Suprapubic skin (tissue), 4 donors: ENCODE measurements around the gene MFN2. TPM values are rescaled to one million over a fixed set of nuclear protein-coding genes. Genes with fewer than 3 reads are reported as not detected.
"Not testable (repeated sequence)": the region's sequence is repeated elsewhere in the genome, so short reads cannot be mapped to it uniquely, and the experiment has no call there.

ENCODE experiments used
- DNase-seq, 2 donors: peaks; one replicate each; pipeline ENCODE4 v3.0.0-alpha.2; 2019; ENCODE audit warnings: low spot score in 2 of 2
- H3K27ac ChIP-seq: fragments of 200-600 bp; sonication (generic); one replicate; pipeline ENCODE4 v1.5.1; 2019
- H3K27me3 ChIP-seq: fragments of 200-600 bp; sonication (generic); one replicate; pipeline ENCODE4 v1.5.1; 2019
- H3K36me3 ChIP-seq: fragments of 200-600 bp; sonication (generic); one replicate; pipeline ENCODE4 v1.5.1; 2019
- H3K4me1 ChIP-seq: fragments of 200-600 bp; sonication (generic); one replicate; pipeline ENCODE4 v1.5.1; 2019
- H3K4me3 ChIP-seq: fragments of 200-600 bp; sonication (generic); one replicate; pipeline ENCODE4 v1.5.1; 2019; ENCODE audit warnings: mild to moderate bottlenecking
- H3K9me3 ChIP-seq: fragments of 200-600 bp; sonication (generic); one replicate; pipeline ENCODE4 v1.5.1; 2019
- CTCF ChIP-seq, 2 donors: fragments of 200-600 bp in 1 of 2; fragments of 450-650 bp in 1 of 2; sonication (generic) in 1 of 2; IDR thresholded peaks; one replicate each; pipeline ENCODE4 v1.5.1; 2016 to 2019; ENCODE audit warnings: antibody characterized with exemption in 2 of 2, mild to moderate bottlenecking in 1 of 2, moderate library complexity in 1 of 2
- EP300 ChIP-seq: sonication (generic); formaldehyde crosslinking; IDR thresholded peaks from one replicate; pipeline ENCODE4 v1.6.1; 2017; ENCODE audit warnings: antibody characterized with exemption
- POLR2A ChIP-seq, 2 donors: fragments of 450-650 bp; IDR thresholded peaks; one replicate each; pipeline ENCODE4 v1.6.1; 2017; ENCODE audit warnings: antibody characterized with exemption in 2 of 2, mild to moderate bottlenecking in 2 of 2, moderate library complexity in 2 of 2
- POLR2AphosphoS5 ChIP-seq, 3 donors: sonication (generic); formaldehyde crosslinking; IDR thresholded peaks; one replicate each; pipeline ENCODE4 v1.6.1; 2017; ENCODE audit warnings: antibody characterized with exemption in 3 of 3
- WGBS: methylation state at CpG from one replicate; pipeline ENCODE4 v1.1.5; 2018; 5-methylcytosine and 5-hydroxymethylcytosine counted together
- total RNA-seq, 4 donors: library from RNA; depleted of rRNA; stranded (reverse); fragments of >200 nt; gene quantifications; one replicate each; pipeline ENCODE4 v1.1.0, GENCODE V29; 2016

The MFN2 gene
- total RNA-seq, 4 donors from 2014 or later: 106 to 146 (median 124) TPM

DNA sequence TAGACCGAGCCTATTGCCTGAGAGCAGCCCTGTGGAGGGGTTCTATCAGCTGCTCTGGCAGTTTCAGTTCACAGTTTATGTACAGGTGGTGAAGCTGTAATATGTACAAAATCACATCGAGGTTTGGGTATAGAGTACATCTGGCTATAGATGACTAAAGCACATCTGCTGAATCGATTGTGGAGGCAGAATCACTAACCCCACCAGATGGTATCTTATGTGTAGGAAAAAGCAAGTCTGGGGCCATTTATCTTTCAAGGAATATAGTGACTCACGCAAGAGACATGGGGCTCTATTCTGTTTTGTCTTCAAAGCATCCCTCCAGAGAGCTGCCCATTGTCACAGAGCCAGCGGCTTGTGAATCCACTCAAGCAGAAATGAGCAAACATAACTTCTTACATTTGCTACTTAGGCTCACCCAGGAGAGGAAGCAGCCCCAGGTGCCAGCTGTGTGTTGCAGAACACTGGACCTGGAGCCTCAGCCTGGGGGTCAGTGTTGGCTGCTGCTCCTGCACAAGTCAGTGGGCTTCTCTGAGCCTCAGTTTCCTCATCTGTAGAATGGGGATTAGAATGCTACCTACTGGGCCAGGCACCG, 60.3 kb downstream of the MFN2 start:
- Histone ChIP-seq H3K27ac (no peak overlapping the region), H3K9me3 (no peaks in the 10 kb centered on the region), H3K36me3 (no peaks in the 10 kb centered on the region), H3K27me3 (no peaks in the 10 kb centered on the region), H3K4me3 (no peak overlapping the region), H3K4me1 (no peaks in the 10 kb centered on the region)
- TF ChIP-seq EP300 (no peak), POLR2A (IDR thresholded peaks at IDR 0.05) (no peak), POLR2AphosphoS5 (IDR thresholded peaks at IDR 0.05) (no peak), CTCF (IDR thresholded peaks at IDR 0.05) (no peak)
- DNase-seq: no peak
- WGBS: 65% methylated on average over 5 of the region's 6 CpGs

GRCh38 chr1:12044187-12044877, 64.1 kb downstream of the MFN2 start:
- not testable (repeated sequence) for H3K9me3 ChIP-seq, H3K27ac ChIP-seq, H3K4me3 ChIP-seq, H3K36me3 ChIP-seq, H3K27me3 ChIP-seq, DNase-seq, H3K4me1 ChIP-seq
- 74% methylated on average over 15 of the region's 15 CpGs for WGBS

DNA sequence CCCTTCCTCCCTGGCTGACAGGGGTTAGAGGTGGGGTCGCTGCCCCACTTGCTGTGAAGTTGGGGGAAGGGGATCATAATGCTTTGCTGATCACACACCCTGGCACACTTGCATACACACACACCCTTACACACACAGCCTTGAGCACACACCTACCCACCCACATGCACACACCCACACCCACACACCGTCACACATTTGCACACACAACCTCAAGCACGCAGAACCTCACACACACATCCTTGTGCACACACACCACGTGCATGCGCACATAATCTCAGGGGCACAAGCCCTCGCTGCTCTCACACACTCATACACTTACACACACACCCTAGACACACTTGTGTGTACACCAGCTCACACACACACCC, 66.5 kb downstream of the MFN2 start:
- WGBS: 85% methylated on average over 6 of the region's 6 CpGs
- H3K9me3 ChIP-seq: no peaks in the 10 kb centered on the region
- no peak for TF ChIP-seq EP300
- no peak for TF ChIP-seq CTCF (IDR thresholded peaks at IDR 0.05)
- no peak for TF ChIP-seq POLR2A (IDR thresholded peaks at IDR 0.05)
- TF ChIP-seq POLR2AphosphoS5 (IDR thresholded peaks at IDR 0.05): no peak
- peaks cover 3% of the 10 kb centered on the region for H3K4me1 ChIP-seq
- H3K4me3 ChIP-seq: no peak overlapping the region
- no peak overlapping the region for H3K27ac ChIP-seq
- H3K27me3 ChIP-seq: peaks cover 5% of the 10 kb centered on the region
- no peak for DNase-seq
- no peaks in the 10 kb centered on the region for H3K36me3 ChIP-seq

- Histone ChIP-seq H3K9me3 (no peaks in the 10 kb centered on the region), H3K4me1 (peaks cover 8% of the 10 kb centered on the region), H3K4me3 (no peak overlapping the region), H3K36me3 (no peaks in the 10 kb centered on the region), H3K27ac (no peak overlapping the region), H3K27me3 (peaks cover 5% of the 10 kb centered on the region)
- DNase-seq: no peak
- TF ChIP-seq CTCF (IDR thresholded peaks at IDR 0.05): no peak
- TF ChIP-seq POLR2A (IDR thresholded peaks at IDR 0.05): no peak
- TF ChIP-seq POLR2AphosphoS5 (IDR thresholded peaks at IDR 0.05): no peak
- no peak for TF ChIP-seq EP300
- WGBS: 62% methylated on average over 18 of the region's 18 CpGs
Observed at GRCh38 chr1:12047120-12047876, 67.1 kb downstream of the MFN2 start.

- no peak overlapping the region for H3K27ac ChIP-seq
- H3K9me3 ChIP-seq: no peaks in the 10 kb centered on the region
- H3K36me3 ChIP-seq: no peaks in the 10 kb centered on the region
- peaks cover 5% of the 10 kb centered on the region for H3K27me3 ChIP-seq
- DNase-seq: no peak
- no peak overlapping the region for H3K4me3 ChIP-seq
- TF ChIP-seq CTCF (IDR thresholded peaks at IDR 0.05) (no peak), POLR2AphosphoS5 (IDR thresholded peaks at IDR 0.05) (no peak), POLR2A (IDR thresholded peaks at IDR 0.05) (no peak), EP300 (no peak)
- peaks cover 16% of the 10 kb centered on the region for H3K4me1 ChIP-seq
- 49% methylated on average over 2 of the region's 2 CpGs for WGBS
Observed at GRCh38 chr1:12048372-12048771, 68.1 kb downstream of the MFN2 start.
